ENCODE data around the gene NIN. TPM values are rescaled to one million over a fixed set of nuclear protein-coding genes. Genes with fewer than 3 reads are reported as not detected.

Gene NIN
- total and polyA plus RNA-seq, 2 donors = 14.7 to 31.3 TPM

- Histone ChIP-seq H3K9me3 (ENCODE audit: control insufficient read depth in 2 of 2, insufficient read depth in 1 of 2, low read length in 1 of 2) (peaks cover 0 to 4% of the 10 kb centered on the region in 2 donors), H3K4me1 (ENCODE audit: control insufficient read depth in 2 of 2, insufficient read depth in 2 of 2, low read length in 2 of 2) (peaks cover 0 to 22% of the 10 kb centered on the region in 2 donors), H3K36me3 (ENCODE audit: control insufficient read depth in 2 of 2, insufficient read depth in 2 of 2, low read length in 1 of 2) (no peaks in the 10 kb centered on the region), H3K27me3 (ENCODE audit: control insufficient read depth in 2 of 2, insufficient read depth in 1 of 2, low read length in 1 of 2) (peaks cover 0 to 6% of the 10 kb centered on the region in 2 donors), H3K4me3 (ENCODE audit: low read length in 2 of 2) (no peak overlapping the region), H3K27ac (ENCODE audit: low read depth in 1 of 2, low read length in 1 of 2) (no peak overlapping the region)
- no peak for DNase-seq (ENCODE audit: low read depth in 6 of 9, low spot score in 9 of 9)
- 95% methylated on average over 5 of the region's 5 CpGs for WGBS
Measured at GRCh38 chr14:50834802-50835276, 3.9 kb upstream of the NIN start.

GRCh38 chr14:50832935-50833630 lies 2.1 kb upstream of the NIN start:
- Histone ChIP-seq H3K27me3 (ENCODE audit: control insufficient read depth in 2 of 2, insufficient read depth in 1 of 2, low read length in 1 of 2) (peaks cover 0 to 8% of the 10 kb centered on the region in 2 donors), H3K4me3 (ENCODE audit: low read length in 2 of 2) (no peak overlapping the region), H3K27ac (ENCODE audit: low read depth in 1 of 2, low read length in 1 of 2) (no peak overlapping the region), H3K4me1 (ENCODE audit: control insufficient read depth in 2 of 2, insufficient read depth in 2 of 2, low read length in 2 of 2) (peaks cover 9 to 32% of the 10 kb centered on the region in 2 donors), H3K36me3 (ENCODE audit: control insufficient read depth in 2 of 2, insufficient read depth in 2 of 2, low read length in 1 of 2) (no peaks in the 10 kb centered on the region), H3K9me3 (ENCODE audit: control insufficient read depth in 2 of 2, insufficient read depth in 1 of 2, low read length in 1 of 2) (peaks cover 0 to 4% of the 10 kb centered on the region in 2 donors)
- 95% methylated on average over 6 of the region's 6 CpGs for WGBS
- DNase-seq (ENCODE audit: low read depth in 6 of 9, low spot score in 9 of 9) = no peak

GRCh38 chr14:50831726-50832168 lies 785 bp upstream of the NIN start:
- peaks cover 9 to 32% of the 10 kb centered on the region in 2 donors for H3K4me1 ChIP-seq (ENCODE audit: control insufficient read depth in 2 of 2, insufficient read depth in 2 of 2, low read length in 2 of 2)
- no peak for DNase-seq (ENCODE audit: low read depth in 6 of 9, low spot score in 9 of 9)
- H3K9me3 ChIP-seq (ENCODE audit: control insufficient read depth in 2 of 2, insufficient read depth in 1 of 2, low read length in 1 of 2) = peaks cover 0 to 4% of the 10 kb centered on the region in 2 donors
- H3K27me3 ChIP-seq (ENCODE audit: control insufficient read depth in 2 of 2, insufficient read depth in 1 of 2, low read length in 1 of 2) = peaks cover 0 to 8% of the 10 kb centered on the region in 2 donors
- 4% methylated on average over 10 of the region's 10 CpGs for WGBS
- H3K27ac ChIP-seq (ENCODE audit: low read depth in 1 of 2, low read length in 1 of 2) = peak overlapping the region; percentile 74 to 91
- peaks cover 0 to 3% of the 10 kb centered on the region in 2 donors for H3K36me3 ChIP-seq (ENCODE audit: control insufficient read depth in 2 of 2, insufficient read depth in 2 of 2, low read length in 1 of 2)
- peak overlapping the region; percentile 75 to 95 for H3K4me3 ChIP-seq (ENCODE audit: low read length in 2 of 2)

DNA sequence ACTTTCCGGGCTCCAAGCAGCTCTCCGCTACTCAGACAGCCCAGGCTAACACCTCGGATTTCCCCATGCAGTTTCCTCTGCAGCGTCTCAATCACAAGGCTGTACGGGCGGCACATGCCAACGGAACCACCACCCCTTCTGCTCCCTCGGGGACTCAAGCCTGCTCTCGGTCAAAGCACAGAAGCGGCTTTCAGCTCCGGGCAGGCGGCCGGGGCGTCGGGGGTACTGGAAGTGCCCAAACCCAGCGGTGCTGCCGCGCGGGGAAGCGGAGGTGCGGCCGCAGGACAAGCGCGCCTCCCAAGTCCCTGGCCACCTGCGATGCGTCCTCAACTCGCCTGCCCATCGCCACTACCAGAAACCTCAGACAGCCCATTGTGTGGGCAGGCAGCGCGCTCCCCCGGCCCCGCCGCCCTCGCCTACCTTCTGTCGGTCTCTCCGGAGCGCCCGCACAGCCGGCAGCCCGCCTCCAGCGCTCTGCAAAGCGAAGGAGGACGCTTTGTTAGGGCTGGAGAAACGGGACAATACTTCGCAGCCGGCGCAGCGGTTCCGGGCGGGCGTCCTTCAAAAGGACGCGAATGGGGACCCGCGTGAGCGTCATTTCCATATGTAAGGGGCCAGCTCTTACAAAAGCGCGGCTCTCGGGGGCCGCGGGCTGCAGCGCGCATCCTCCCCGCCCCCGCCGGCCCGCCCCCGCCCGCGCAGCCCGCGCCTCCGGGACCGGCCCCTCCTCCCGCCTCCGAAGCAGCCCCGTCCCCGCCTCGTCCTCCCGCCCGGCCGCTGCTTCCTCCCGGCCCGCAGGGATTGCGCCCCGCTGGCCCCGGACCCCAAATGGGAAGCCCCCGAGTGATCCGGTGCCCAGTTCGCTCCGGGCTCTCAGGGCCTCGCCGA lies 674 bp downstream of the NIN start:
- peak overlapping the region; percentile 77 to 95 for H3K4me3 ChIP-seq (ENCODE audit: low read length in 2 of 2)
- H3K4me1 ChIP-seq (ENCODE audit: control insufficient read depth in 2 of 2, insufficient read depth in 2 of 2, low read length in 2 of 2) = peaks cover 11 to 26% of the 10 kb centered on the region in 2 donors
- under 1% methylated on average over 93 of the region's 93 CpGs for WGBS
- H3K36me3 ChIP-seq (ENCODE audit: control insufficient read depth in 2 of 2, insufficient read depth in 2 of 2, low read length in 1 of 2) = peaks cover 0 to 7% of the 10 kb centered on the region in 2 donors
- peaks cover 0 to 8% of the 10 kb centered on the region in 2 donors for H3K27me3 ChIP-seq (ENCODE audit: control insufficient read depth in 2 of 2, insufficient read depth in 1 of 2, low read length in 1 of 2)
- H3K9me3 ChIP-seq (ENCODE audit: control insufficient read depth in 2 of 2, insufficient read depth in 1 of 2, low read length in 1 of 2) = peaks cover 0 to 2% of the 10 kb centered on the region in 2 donors
- DNase-seq (ENCODE audit: low read depth in 6 of 9, low spot score in 9 of 9) = peak in 5 of 9 donors; percentile 37 to 73 (median 43)
- peak overlapping the region; percentile 59 to 95 for H3K27ac ChIP-seq (ENCODE audit: low read depth in 1 of 2, low read length in 1 of 2)

- peak overlapping the region; percentile 77 to 95 for H3K4me3 ChIP-seq (ENCODE audit: low read length in 2 of 2)
- H3K36me3 ChIP-seq (ENCODE audit: control insufficient read depth in 2 of 2, insufficient read depth in 2 of 2, low read length in 1 of 2) = peaks cover 0 to 7% of the 10 kb centered on the region in 2 donors
- H3K4me1 ChIP-seq (ENCODE audit: control insufficient read depth in 2 of 2, insufficient read depth in 2 of 2, low read length in 2 of 2) = peaks cover 17 to 23% of the 10 kb centered on the region in 2 donors
- peaks cover 0 to 2% of the 10 kb centered on the region in 2 donors for H3K9me3 ChIP-seq (ENCODE audit: control insufficient read depth in 2 of 2, insufficient read depth in 1 of 2, low read length in 1 of 2)
- peaks cover 0 to 8% of the 10 kb centered on the region in 2 donors for H3K27me3 ChIP-seq (ENCODE audit: control insufficient read depth in 2 of 2, insufficient read depth in 1 of 2, low read length in 1 of 2)
- peak overlapping the region; percentile 19 to 84 for H3K27ac ChIP-seq (ENCODE audit: low read depth in 1 of 2, low read length in 1 of 2)
- WGBS = 14% methylated on average over 14 of the region's 14 CpGs
- no peak for DNase-seq (ENCODE audit: low read depth in 6 of 9, low spot score in 9 of 9)
Measured at GRCh38 chr14:50829489-50830043, 1.4 kb downstream of the NIN start.

DNA sequence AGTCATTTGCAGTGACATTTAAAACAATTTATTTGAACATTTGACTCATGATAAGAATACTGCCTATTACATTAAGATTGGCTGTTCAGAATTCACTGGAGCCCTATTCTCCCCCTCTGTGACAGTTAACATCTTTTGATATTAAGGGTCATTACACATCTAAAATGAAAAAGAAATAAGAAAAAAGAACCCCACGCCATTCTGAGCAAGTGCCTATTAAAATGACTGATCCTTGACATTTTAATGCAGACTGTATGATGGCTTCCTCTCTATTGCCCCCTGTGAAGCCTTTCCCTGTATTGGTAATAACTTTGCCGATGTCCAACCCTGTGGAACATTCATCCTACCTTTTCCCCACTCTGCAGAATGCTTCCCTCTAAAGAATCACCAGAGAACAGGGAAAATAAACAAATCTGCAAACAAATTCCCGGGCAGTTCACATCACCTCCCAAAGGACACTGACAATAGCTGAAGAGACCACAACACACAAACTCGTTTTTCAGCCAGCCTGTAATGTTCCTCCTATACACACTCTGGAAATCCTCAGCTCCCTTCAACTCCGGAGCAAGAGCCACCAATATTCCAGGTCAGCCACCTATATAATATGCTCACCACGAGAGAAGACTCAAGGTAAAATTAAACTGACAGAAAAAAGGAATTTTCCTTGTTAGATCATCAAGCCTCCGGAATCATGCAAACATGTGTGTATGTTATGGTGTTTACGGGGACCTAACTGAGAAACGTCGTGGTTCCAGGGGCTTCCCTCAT lies 2.1 kb downstream of the NIN start:
- peaks cover 0 to 7% of the 10 kb centered on the region in 2 donors for H3K36me3 ChIP-seq (ENCODE audit: control insufficient read depth in 2 of 2, insufficient read depth in 2 of 2, low read length in 1 of 2)
- H3K9me3 ChIP-seq (ENCODE audit: control insufficient read depth in 2 of 2, insufficient read depth in 1 of 2, low read length in 1 of 2) = peaks cover 0 to 2% of the 10 kb centered on the region in 2 donors
- no peak for DNase-seq (ENCODE audit: low read depth in 6 of 9, low spot score in 9 of 9)
- no peak overlapping the region for H3K27ac ChIP-seq (ENCODE audit: low read depth in 1 of 2, low read length in 1 of 2)
- peaks cover 0 to 8% of the 10 kb centered on the region in 2 donors for H3K27me3 ChIP-seq (ENCODE audit: control insufficient read depth in 2 of 2, insufficient read depth in 1 of 2, low read length in 1 of 2)
- WGBS = 46% methylated on average over 10 of the region's 10 CpGs
- H3K4me3 ChIP-seq (ENCODE audit: low read length in 2 of 2) = peak overlapping the region; percentile 77 to 95
- H3K4me1 ChIP-seq (ENCODE audit: control insufficient read depth in 2 of 2, insufficient read depth in 2 of 2, low read length in 2 of 2) = peaks cover 22 to 28% of the 10 kb centered on the region in 2 donors

- Histone ChIP-seq H3K4me1 (ENCODE audit: control insufficient read depth in 2 of 2, insufficient read depth in 2 of 2, low read length in 2 of 2) (peaks cover 37 to 44% of the 10 kb centered on the region in 2 donors), H3K27ac (ENCODE audit: low read depth in 1 of 2, low read length in 1 of 2) (no peak overlapping the region), H3K9me3 (ENCODE audit: control insufficient read depth in 2 of 2, insufficient read depth in 1 of 2, low read length in 1 of 2) (peaks cover 0 to 2% of the 10 kb centered on the region in 2 donors), H3K27me3 (ENCODE audit: control insufficient read depth in 2 of 2, insufficient read depth in 1 of 2, low read length in 1 of 2) (peaks cover 0 to 8% of the 10 kb centered on the region in 2 donors), H3K4me3 (ENCODE audit: low read length in 2 of 2) (no peak overlapping the region), H3K36me3 (ENCODE audit: control insufficient read depth in 2 of 2, insufficient read depth in 2 of 2, low read length in 1 of 2) (peaks cover 0 to 7% of the 10 kb centered on the region in 2 donors)
- WGBS = 98% methylated on average over 8 of the region's 8 CpGs
- DNase-seq (ENCODE audit: low read depth in 6 of 9, low spot score in 9 of 9) = no peak
Measured at GRCh38 chr14:50826681-50827080, 4.3 kb downstream of the NIN start.

DNA sequence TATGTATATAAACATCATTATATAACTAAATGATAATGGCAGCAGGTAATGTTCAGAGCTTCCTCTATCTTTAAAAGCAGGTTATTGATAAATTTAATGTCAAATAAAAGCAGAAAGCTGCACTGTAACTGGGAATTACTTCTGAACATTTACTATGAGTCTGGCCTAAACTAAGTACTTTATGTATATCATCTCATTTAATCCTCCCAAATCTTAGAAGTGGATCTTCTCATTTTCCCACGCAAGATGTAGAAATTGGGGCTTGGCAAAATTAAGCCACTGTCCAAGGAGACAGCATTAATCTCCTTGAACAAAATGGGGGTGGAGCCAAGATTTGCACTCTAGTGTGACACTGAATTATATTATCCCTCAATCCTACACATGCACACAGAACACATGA lies 5.7 kb downstream of the NIN start:
- Histone ChIP-seq H3K27me3 (ENCODE audit: control insufficient read depth in 2 of 2, insufficient read depth in 1 of 2, low read length in 1 of 2) (peaks cover 0 to 7% of the 10 kb centered on the region in 2 donors), H3K4me1 (ENCODE audit: control insufficient read depth in 2 of 2, insufficient read depth in 2 of 2, low read length in 2 of 2) (peaks cover 42 to 45% of the 10 kb centered on the region in 2 donors), H3K4me3 (ENCODE audit: low read length in 2 of 2) (no peak overlapping the region), H3K36me3 (ENCODE audit: control insufficient read depth in 2 of 2, insufficient read depth in 2 of 2, low read length in 1 of 2) (peaks cover 3 to 11% of the 10 kb centered on the region in 2 donors), H3K9me3 (ENCODE audit: control insufficient read depth in 2 of 2, insufficient read depth in 1 of 2, low read length in 1 of 2) (peaks cover 0 to 2% of the 10 kb centered on the region in 2 donors), H3K27ac (ENCODE audit: low read depth in 1 of 2, low read length in 1 of 2) (no peak overlapping the region)
- no peak for DNase-seq (ENCODE audit: low read depth in 6 of 9, low spot score in 9 of 9)
- 99% methylated on average over 1 of the region's 1 CpG for WGBS
